Activated CD4-positive, alpha-beta T cell treated with anti-CD3 and anti-CD28 coated beads for 48 hours (primary cell): ENCODE data around the gene GOLGA6A.
"Not testable (repeated sequence)": the region's sequence is repeated elsewhere in the genome, so short reads cannot be mapped to it uniquely, and the experiment has no call there.

ENCODE experiments used
- DNase-seq: peaks from one replicate; pipeline ENCODE4 v3.0.0-alpha.2; 2020

GOLGA6A gene

GRCh38 chr15:74099963-74100733 is 17.8 kb upstream of the GOLGA6A start:
- peak; percentile 87 for DNase-seq

- DNase-seq: not testable (repeated sequence)
These were observed 14.6 kb upstream of the GOLGA6A start for GRCh38 chr15:74096753-74097474.

GRCh38 chr15:74095610-74096009 is 13.3 kb upstream of the GOLGA6A start:
- DNase-seq: not testable (repeated sequence)

GRCh38 chr15:74094567-74094966 is 12.2 kb upstream of the GOLGA6A start:
- not testable (repeated sequence) for DNase-seq

GRCh38 chr15:74075781-74076180 is 6.6 kb downstream of the GOLGA6A start:
- not testable (repeated sequence) for DNase-seq

- peak; percentile 66 for DNase-seq
These were observed 9.6 kb downstream of the GOLGA6A start for GRCh38 chr15:74072614-74073337.

- DNase-seq: not testable (repeated sequence)
These were observed 10.2 kb downstream of the GOLGA6A start for GRCh38 chr15:74072132-74072531.

- not testable (repeated sequence) for DNase-seq
These were observed 10.7 kb downstream of the GOLGA6A start for GRCh38 chr15:74071645-74072044.

GRCh38 chr15:74065684-74066411 is 16.5 kb downstream of the GOLGA6A start:
- DNase-seq: peak; percentile 66

- not testable (repeated sequence) for DNase-seq
These were observed 17.5 kb downstream of the GOLGA6A start for GRCh38 chr15:74064822-74065221.

- not testable (repeated sequence) for DNase-seq
These were observed 18.2 kb downstream of the GOLGA6A start for GRCh38 chr15:74064183-74064582.

- DNase-seq: not testable (repeated sequence)
These were observed 18.8 kb downstream of the GOLGA6A start for GRCh38 chr15:74063425-74064146.

- DNase-seq: no peak
These were observed 19.7 kb downstream of the GOLGA6A start for GRCh38 chr15:74062671-74063070.

- no peak for DNase-seq
These were observed 20.1 kb downstream of the GOLGA6A start for GRCh38 chr15:74062236-74062635.

GRCh38 chr15:74060251-74060650 is 22.1 kb downstream of the GOLGA6A start:
- DNase-seq: no peak

- not testable (repeated sequence) for DNase-seq
These were observed 23.1 kb downstream of the GOLGA6A start for GRCh38 chr15:74059050-74059833.

GRCh38 chr15:74056330-74056729 is 26.0 kb downstream of the GOLGA6A start:
- DNase-seq: peak; percentile 33

- no peak for DNase-seq
These were observed 26.5 kb downstream of the GOLGA6A start for GRCh38 chr15:74055804-74056203.

GRCh38 chr15:74053941-74054529 is 28.3 kb downstream of the GOLGA6A start:
- peak; percentile 87 for DNase-seq

GRCh38 chr15:74053517-74053916 is 28.8 kb downstream of the GOLGA6A start:
- no peak for DNase-seq
